ENCODE results near the gene PPP2R3A. TPM values are rescaled to one million over a fixed set of nuclear protein-coding genes. Genes with fewer than 3 reads are reported as not detected.

The PPP2R3A gene
- total and polyA plus RNA-seq, 2 of the 13 experiments (the other 11 are each of a cell fraction or from before 2014, with no cell fraction given): 0.07 to 0.12 TPM

GRCh38 chr3:136075218-136075808 is 109.8 kb downstream of the PPP2R3A start (continued):
- TF ChIP-seq, protein P1, sequence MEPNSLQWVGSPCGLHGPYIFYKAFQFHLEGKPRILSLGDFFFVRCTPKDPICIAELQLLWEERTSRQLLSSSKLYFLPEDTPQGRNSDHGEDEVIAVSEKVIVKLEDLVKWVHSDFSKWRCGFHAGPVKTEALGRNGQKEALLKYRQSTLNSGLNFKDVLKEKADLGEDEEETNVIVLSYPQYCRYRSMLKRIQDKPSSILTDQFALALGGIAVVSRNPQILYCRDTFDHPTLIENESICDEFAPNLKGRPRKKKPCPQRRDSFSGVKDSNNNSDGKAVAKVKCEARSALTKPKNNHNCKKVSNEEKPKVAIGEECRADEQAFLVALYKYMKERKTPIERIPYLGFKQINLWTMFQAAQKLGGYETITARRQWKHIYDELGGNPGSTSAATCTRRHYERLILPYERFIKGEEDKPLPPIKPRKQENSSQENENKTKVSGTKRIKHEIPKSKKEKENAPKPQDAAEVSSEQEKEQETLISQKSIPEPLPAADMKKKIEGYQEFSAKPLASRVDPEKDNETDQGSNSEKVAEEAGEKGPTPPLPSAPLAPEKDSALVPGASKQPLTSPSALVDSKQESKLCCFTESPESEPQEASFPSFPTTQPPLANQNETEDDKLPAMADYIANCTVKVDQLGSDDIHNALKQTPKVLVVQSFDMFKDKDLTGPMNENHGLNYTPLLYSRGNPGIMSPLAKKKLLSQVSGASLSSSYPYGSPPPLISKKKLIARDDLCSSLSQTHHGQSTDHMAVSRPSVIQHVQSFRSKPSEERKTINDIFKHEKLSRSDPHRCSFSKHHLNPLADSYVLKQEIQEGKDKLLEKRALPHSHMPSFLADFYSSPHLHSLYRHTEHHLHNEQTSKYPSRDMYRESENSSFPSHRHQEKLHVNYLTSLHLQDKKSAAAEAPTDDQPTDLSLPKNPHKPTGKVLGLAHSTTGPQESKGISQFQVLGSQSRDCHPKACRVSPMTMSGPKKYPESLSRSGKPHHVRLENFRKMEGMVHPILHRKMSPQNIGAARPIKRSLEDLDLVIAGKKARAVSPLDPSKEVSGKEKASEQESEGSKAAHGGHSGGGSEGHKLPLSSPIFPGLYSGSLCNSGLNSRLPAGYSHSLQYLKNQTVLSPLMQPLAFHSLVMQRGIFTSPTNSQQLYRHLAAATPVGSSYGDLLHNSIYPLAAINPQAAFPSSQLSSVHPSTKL (CRISPR knock-in tag; IDR thresholded peaks at IDR 0.05): peak; percentile 44
- TF ChIP-seq GATAD2A (CRISPR knock-in tag; IDR thresholded peaks at IDR 0.05): peak; percentile 50
- TF ChIP-seq ATF5 (CRISPR knock-in tag; IDR thresholded peaks at IDR 0.05; ENCODE audit: low read depth): no peak
- TF ChIP-seq, protein P2, sequence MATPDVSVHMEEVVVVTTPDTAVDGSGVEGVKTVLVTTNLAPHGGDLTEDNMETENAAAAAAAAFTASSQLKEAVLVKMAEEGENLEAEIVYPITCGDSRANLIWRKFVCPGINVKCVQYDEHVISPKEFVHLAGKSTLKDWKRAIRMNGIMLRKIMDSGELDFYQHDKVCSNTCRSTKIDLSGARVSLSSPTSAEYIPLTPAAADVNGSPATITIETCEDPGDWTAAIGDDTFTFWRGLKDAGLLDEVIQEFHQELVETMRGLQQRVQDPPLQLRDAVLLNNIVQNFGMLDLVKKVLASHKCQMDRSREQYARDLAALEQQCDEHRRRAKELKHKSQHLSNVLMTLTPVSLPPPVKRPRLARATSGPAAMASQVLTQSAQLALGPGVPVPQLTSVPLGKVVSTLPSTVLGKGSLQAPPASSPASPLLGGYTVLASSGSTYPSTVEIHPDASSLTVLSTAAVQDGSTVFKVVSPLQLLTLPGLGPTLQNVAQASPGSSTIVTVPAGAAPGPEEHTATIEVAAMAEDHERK (CRISPR knock-in tag; IDR thresholded peaks at IDR 0.05; ENCODE audit: low read depth): no peak
- TF ChIP-seq TARDBP (CRISPR knock-in tag; IDR thresholded peaks at IDR 0.05): no peak
- no peak for TF ChIP-seq ZNF510 (CRISPR knock-in tag; IDR thresholded peaks at IDR 0.05; ENCODE audit: low read depth)
- TF ChIP-seq, protein P3, sequence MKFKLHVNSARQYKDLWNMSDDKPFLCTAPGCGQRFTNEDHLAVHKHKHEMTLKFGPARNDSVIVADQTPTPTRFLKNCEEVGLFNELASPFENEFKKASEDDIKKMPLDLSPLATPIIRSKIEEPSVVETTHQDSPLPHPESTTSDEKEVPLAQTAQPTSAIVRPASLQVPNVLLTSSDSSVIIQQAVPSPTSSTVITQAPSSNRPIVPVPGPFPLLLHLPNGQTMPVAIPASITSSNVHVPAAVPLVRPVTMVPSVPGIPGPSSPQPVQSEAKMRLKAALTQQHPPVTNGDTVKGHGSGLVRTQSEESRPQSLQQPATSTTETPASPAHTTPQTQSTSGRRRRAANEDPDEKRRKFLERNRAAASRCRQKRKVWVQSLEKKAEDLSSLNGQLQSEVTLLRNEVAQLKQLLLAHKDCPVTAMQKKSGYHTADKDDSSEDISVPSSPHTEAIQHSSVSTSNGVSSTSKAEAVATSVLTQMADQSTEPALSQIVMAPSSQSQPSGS (CRISPR knock-in tag; IDR thresholded peaks at IDR 0.05): peak; percentile 25; the same call in 1 of the 2 replicates
- TF ChIP-seq TEAD3 (CRISPR knock-in tag; optimal IDR thresholded peaks at IDR 0.05; ENCODE audit: borderline replicate concordance): peak; percentile 18
- 0 out of 2 replicates have a peak, but pooled peaks have one; percentile 16 for TF ChIP-seq ELF3 (CRISPR knock-in tag; IDR thresholded peaks at IDR 0.05)
- no peak for TF ChIP-seq ZBTB42 (CRISPR knock-in tag; IDR thresholded peaks at IDR 0.05)
- TF ChIP-seq EP300 (IDR thresholded peaks at IDR 0.05; ENCODE audit: low read depth in 2 of 2, low read length in 2 of 2): no peak
- TF ChIP-seq EP300 (CRISPR knock-in tag; IDR thresholded peaks at IDR 0.05; ENCODE audit: borderline replicate concordance): no peak
- TF ChIP-seq, protein P4, sequence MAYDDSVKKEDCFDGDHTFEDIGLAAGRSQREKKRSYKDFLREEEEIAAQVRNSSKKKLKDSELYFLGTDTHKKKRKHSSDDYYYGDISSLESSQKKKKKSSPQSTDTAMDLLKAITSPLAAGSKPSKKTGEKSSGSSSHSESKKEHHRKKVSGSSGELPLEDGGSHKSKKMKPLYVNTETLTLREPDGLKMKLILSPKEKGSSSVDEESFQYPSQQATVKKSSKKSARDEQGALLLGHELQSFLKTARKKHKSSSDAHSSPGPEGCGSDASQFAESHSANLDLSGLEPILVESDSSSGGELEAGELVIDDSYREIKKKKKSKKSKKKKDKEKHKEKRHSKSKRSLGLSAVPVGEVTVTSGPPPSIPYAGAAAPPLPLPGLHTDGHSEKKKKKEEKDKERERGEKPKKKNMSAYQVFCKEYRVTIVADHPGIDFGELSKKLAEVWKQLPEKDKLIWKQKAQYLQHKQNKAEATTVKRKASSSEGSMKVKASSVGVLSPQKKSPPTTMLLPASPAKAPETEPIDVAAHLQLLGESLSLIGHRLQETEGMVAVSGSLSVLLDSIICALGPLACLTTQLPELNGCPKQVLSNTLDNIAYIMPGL (CRISPR knock-in tag; IDR thresholded peaks at IDR 0.05; ENCODE audit: borderline replicate concordance in 1 of 2, low read depth in 1 of 2): 0 out of 4 replicates have a peak, but pooled peaks of 1 of the 2 experiments have one; percentile 38
- TF ChIP-seq NFE2 (CRISPR knock-in tag; IDR thresholded peaks at IDR 0.05): peak; percentile 66
- TF ChIP-seq FOSL2 (CRISPR knock-in tag; IDR thresholded peaks at IDR 0.05): 0 out of 2 replicates have a peak, but pooled peaks have one; percentile 40

Data from HepG2 (cell line).